ENCODE results near the gene ETFA. TPM values are rescaled to one million over a fixed set of nuclear protein-coding genes. Genes with fewer than 3 reads are reported as not detected.

Gene ETFA
- total RNA-seq, 4 donors from 2014 or later, result 62.7 to 88.4 (median 75.9) TPM

GRCh38 chr15:76312540-76313174 is 1.4 kb upstream of the ETFA start:
- Histone ChIP-seq H3K4me3 (replicated peaks in 1 of 3) (no peak overlapping the region), H3K4me1 (peaks cover 4 to 13% of the 10 kb centered on the region in 2 donors), H3K9me3 (no peaks in the 10 kb centered on the region), H3K36me3 (no peaks in the 10 kb centered on the region), H3K27ac (no peak overlapping the region), H3K27me3 (no peaks in the 10 kb centered on the region)
- no peak for DNase-seq
- 74 to 78% methylated on average over 7 of the region's 7 CpGs for WGBS, 2 donors
- TF ChIP-seq POLR2A (IDR thresholded peaks at IDR 0.05) (no peak), CTCF (IDR thresholded peaks at IDR 0.05) (no peak)
- intact Hi-C loops (cut with DNase I), result no loop called here

- Histone ChIP-seq H3K27ac (peak overlapping the region; percentile 55 to 80 (median 70)), H3K36me3 (no peaks in the 10 kb centered on the region), H3K4me3 (replicated peaks in 1 of 3) (peak overlapping the region; percentile 76 to 82 (median 78)), H3K27me3 (no peaks in the 10 kb centered on the region), H3K4me1 (peaks cover 4 to 13% of the 10 kb centered on the region in 2 donors), H3K9me3 (no peaks in the 10 kb centered on the region)
- TF ChIP-seq POLR2A (IDR thresholded peaks at IDR 0.05) (no peak), CTCF (IDR thresholded peaks at IDR 0.05) (no peak)
- 2% methylated on average over 16 of the region's 16 CpGs for WGBS, 2 donors
- intact Hi-C loops (cut with DNase I), result no loop called here
- DNase-seq, result peak; percentile 21 to 29
Measured at GRCh38 chr15:76310475-76311099, 682 bp downstream of the ETFA start.

- 85 to 88% methylated on average over 13 of the region's 13 CpGs for WGBS, 2 donors
- H3K27me3 ChIP-seq, result no peaks in the 10 kb centered on the region
- H3K36me3 ChIP-seq, result no peaks in the 10 kb centered on the region
- H3K27ac ChIP-seq, result no peak overlapping the region
- intact Hi-C loops (cut with DNase I), result no loop called here
- TF ChIP-seq CTCF (IDR thresholded peaks at IDR 0.05) (no peak), POLR2A (IDR thresholded peaks at IDR 0.05) (no peak)
- DNase-seq, result no peak
- H3K4me3 ChIP-seq (replicated peaks in 1 of 3), result peak overlapping the region in 1 of 3 donors; percentile 78
- H3K9me3 ChIP-seq, result no peaks in the 10 kb centered on the region
- peaks cover 4 to 13% of the 10 kb centered on the region in 2 donors for H3K4me1 ChIP-seq
Measured at GRCh38 chr15:76309601-76310330, 1.5 kb downstream of the ETFA start.

GRCh38 chr15:76303909-76304308 is 7.4 kb downstream of the ETFA start:
- intact Hi-C loops (cut with DNase I), result no loop called here
- H3K27ac ChIP-seq, result no peak overlapping the region

More at GRCh38 chr15:76303909-76304308, 7.4 kb downstream of the ETFA start:
- no peak for TF ChIP-seq CTCF (IDR thresholded peaks at IDR 0.05)
- no peak for TF ChIP-seq POLR2A (IDR thresholded peaks at IDR 0.05)
- 92 to 97% methylated on average over 1 of the region's 1 CpG for WGBS, 2 donors
- Histone ChIP-seq H3K36me3 (no peaks in the 10 kb centered on the region), H3K4me3 (replicated peaks in 1 of 3) (no peak overlapping the region), H3K4me1 (no peaks in the 10 kb centered on the region), H3K9me3 (no peaks in the 10 kb centered on the region), H3K27me3 (no peaks in the 10 kb centered on the region)
- no peak for DNase-seq

All from thyroid gland (tissue), 4 donors.